A549 (cell line): ENCODE results near the gene VHLL. TPM values are rescaled to one million over a fixed set of nuclear protein-coding genes. Genes with fewer than 3 reads are reported as not detected.

Experiments
- ATAC-seq, 2 experiments: fragments of 200-7000 bp in 1 of 2; fragments of >200 bp in 1 of 2; cut with Nextera tagmentation in 1 of 2; cut with Tn5 transposase in 1 of 2; 3 replicates each; pipeline versions ENCODE4 v1.8.0 to v1.9.1; 2018 to 2020; ENCODE audit warnings: mild to moderate bottlenecking in 1 of 2, moderate library complexity in 1 of 2
- CTCF ChIA-PET: fragments of 300-600 bp; sonication (Branson Sonifier 250); formaldehyde crosslinking; extraction: SDS; loops from one replicate; lab custom pipeline; 2021; ENCODE audit warnings: antibody characterized with exemption, inconsistent platforms; lab: Yijun Ruan, JAX
- POLR2A ChIA-PET: fragments of 350-600 bp; formaldehyde crosslinking; extraction: SDS; loops from one replicate; lab custom pipeline; 2021; ENCODE audit warnings: antibody characterized with exemption, inconsistent platforms; lab: Yijun Ruan, JAX
- DNase-seq, 2 experiments: peaks; one replicate each; pipeline versions ENCODE4 v3.0.0 to v3.0.0-alpha.2; 2011 to 2016; ENCODE audit warnings: low read depth in 1 of 2, low spot score in 1 of 2
- FAIRE-seq: peaks from 2 replicates; lab custom pipeline; 2011; peaks lifted over from hg19 to GRCh38; lab: Jason Lieb, UNC
- H3K27ac ChIP-seq, 2 experiments: fragments of >200 bp; sonication (Bioruptor Twin); formaldehyde crosslinking; 3 replicates each; pipeline ENCODE4 v1.5.1; 2016 to 2017
- H3K4me1 ChIP-seq: fragments of >200 bp; sonication (Bioruptor Twin); formaldehyde crosslinking; 3 replicates; pipeline ENCODE4 v1.6.1; 2016
- H3K4me2 ChIP-seq: fragments of >200 bp; sonication (Bioruptor Twin); formaldehyde crosslinking; 3 replicates; pipeline ENCODE4 v1.6.1; 2016
- H3K4me3 ChIP-seq: fragments of >200 bp; sonication (Bioruptor Twin); formaldehyde crosslinking; 3 replicates; pipeline ENCODE4 v1.5.1; 2016
- H3K9me3 ChIP-seq: fragments of >200 bp; sonication (Bioruptor Twin); formaldehyde crosslinking; 3 replicates; pipeline ENCODE4 v1.6.1; 2016
- CHD2 ChIP-seq: fragments of 150-350 bp; IDR thresholded peaks from 2 replicates; pipeline ENCODE4 v1.6.1; 2014; ENCODE audit warnings: low read length; ENCODE audit not compliant: partially characterized antibody
- FOSL2 ChIP-seq, 2 experiments: fragments of 450-650 bp in 1 of 2; fragments of >200 bp in 1 of 2; sonication (Bioruptor Twin) in 1 of 2; formaldehyde crosslinking; IDR thresholded peaks; 2 replicates each; pipeline versions ENCODE4 v1.5.0 to v1.6.1; 2016 to 2020; ENCODE audit warnings: mild to moderate bottlenecking in 1 of 2, moderate library complexity in 1 of 2
- HOXB13 ChIP-seq: fragments of 250-450 bp; sonication (Bioruptor Pico); IDR thresholded peaks from 2 replicates; pipeline ENCODE4 v1.5.0; 2020; ENCODE audit warnings: low read depth, mild to moderate bottlenecking, moderate library complexity
- HOXB5 ChIP-seq: fragments of 250-450 bp; sonication (Bioruptor Pico); IDR thresholded peaks from 2 replicates; pipeline ENCODE4 v1.5.0; 2020; ENCODE audit warnings: mild to moderate bottlenecking, moderate library complexity
- KDM1A ChIP-seq: fragments of 200-600 bp; sonication (generic); IDR thresholded peaks from 2 replicates; pipeline ENCODE4 v1.6.1; 2016; ENCODE audit warnings: low read depth, mild to moderate bottlenecking
- NPAS2 ChIP-seq: fragments of 250-450 bp; sonication (Bioruptor Pico); IDR thresholded peaks from 2 replicates; pipeline ENCODE4 v1.8.0; 2022; ENCODE audit warnings: mild to moderate bottlenecking, moderate library complexity, borderline replicate concordance
- NR3C1 ChIP-seq: fragments of >200 bp; sonication (Bioruptor Twin); formaldehyde crosslinking; IDR thresholded peaks from 3 replicates; pipeline ENCODE4 v1.6.1; 2017
- RAD21 ChIP-seq, 2 experiments: fragments of >200 bp in 1 of 2; sonication (Bioruptor Twin) in 1 of 2; formaldehyde crosslinking in 1 of 2; IDR thresholded peaks in 1 of 2; conservative IDR thresholded peaks in 1 of 2; 2 replicates in 1 of 2; 3 replicates in 1 of 2; pipeline ENCODE4 v1.6.1; 2012 to 2018; ENCODE audit warnings: inconsistent platforms in 1 of 2
- RFX5 ChIP-seq: fragments of 450-650 bp; IDR thresholded peaks from 2 replicates; pipeline ENCODE4 v1.7.1; 2014; ENCODE audit warnings: antibody characterized with exemption, mild to moderate bottlenecking, moderate library complexity
- RNF2 ChIP-seq: fragments of 200-600 bp; sonication (generic); IDR thresholded peaks from 2 replicates; pipeline ENCODE4 v1.6.1; 2016; ENCODE audit warnings: low read depth, mild to moderate bottlenecking, antibody characterized with exemption, moderate library complexity, borderline replicate concordance
- TFCP2L1 ChIP-seq: fragments of 250-450 bp; sonication (Bioruptor Pico); IDR thresholded peaks from 2 replicates; pipeline ENCODE4 v1.5.0; 2021; ENCODE audit warnings: mild to moderate bottlenecking
- ZC3H11A ChIP-seq: fragments of 450-650 bp; IDR thresholded peaks from 2 replicates; pipeline ENCODE4 v1.6.1; 2014; ENCODE audit warnings: antibody characterized with exemption, mild to moderate bottlenecking
- ZNF302 ChIP-seq: fragments of 250-450 bp; sonication (Bioruptor Pico); IDR thresholded peaks from 2 replicates; pipeline ENCODE4 v1.9.0; 2021; ENCODE audit warnings: inconsistent platforms, mild to moderate bottlenecking, moderate library complexity
- WGBS: methylation state at CpG from one replicate; pipeline ENCODE4 v1.1.6; 2017; ENCODE audit errors: missing lambda C conversion rate; 5-methylcytosine and 5-hydroxymethylcytosine counted together
- polyA plus RNA-seq, 4 experiments: library from polyadenylated mRNA; depleted of rRNA in 3 of 4; stranded (reverse); fragments of >200 nt; fragmentation: RNase III in 1 of 4; extraction: RNeasy Plus Mini Kit Qiagen cat#74134 plus additional on column Dnase treatment in 1 of 4; gene quantifications; 2 replicates in 3 of 4; 3 replicates in 1 of 4; pipeline ENCODE4 v1.2.3, GENCODE V29; 2011 to 2017
- TF ChIP-seq, protein P1 (sequence below): fragments of >200 bp; sonication (Bioruptor Twin); formaldehyde crosslinking; IDR thresholded peaks from 3 replicates; pipeline ENCODE4 v1.6.1; 2016
- TF ChIP-seq, protein P2 (sequence below): IDR thresholded peaks from 2 replicates; pipeline ENCODE4 v1.6.1; 2012
- TF ChIP-seq, protein P3 (sequence below): fragments of >200 bp; sonication (Bioruptor Twin); formaldehyde crosslinking; IDR thresholded peaks from 2 replicates; pipeline ENCODE4 v1.6.1; 2016
- TF ChIP-seq, protein P4 (sequence below): fragments of 150-350 bp; IDR thresholded peaks from 2 replicates; pipeline ENCODE4 v1.6.1; 2014; ENCODE audit warnings: low read depth, mild to moderate bottlenecking, low read length
- TF ChIP-seq, protein P5 (sequence below): fragments of >200 bp; sonication (Bioruptor Twin); formaldehyde crosslinking; IDR thresholded peaks from 3 replicates; pipeline ENCODE4 v1.5.1; 2016

The VHLL gene
- polyA plus RNA-seq, 2 of the 4 experiments (the other 2 are of a cell fraction), result not detected

DNA sequence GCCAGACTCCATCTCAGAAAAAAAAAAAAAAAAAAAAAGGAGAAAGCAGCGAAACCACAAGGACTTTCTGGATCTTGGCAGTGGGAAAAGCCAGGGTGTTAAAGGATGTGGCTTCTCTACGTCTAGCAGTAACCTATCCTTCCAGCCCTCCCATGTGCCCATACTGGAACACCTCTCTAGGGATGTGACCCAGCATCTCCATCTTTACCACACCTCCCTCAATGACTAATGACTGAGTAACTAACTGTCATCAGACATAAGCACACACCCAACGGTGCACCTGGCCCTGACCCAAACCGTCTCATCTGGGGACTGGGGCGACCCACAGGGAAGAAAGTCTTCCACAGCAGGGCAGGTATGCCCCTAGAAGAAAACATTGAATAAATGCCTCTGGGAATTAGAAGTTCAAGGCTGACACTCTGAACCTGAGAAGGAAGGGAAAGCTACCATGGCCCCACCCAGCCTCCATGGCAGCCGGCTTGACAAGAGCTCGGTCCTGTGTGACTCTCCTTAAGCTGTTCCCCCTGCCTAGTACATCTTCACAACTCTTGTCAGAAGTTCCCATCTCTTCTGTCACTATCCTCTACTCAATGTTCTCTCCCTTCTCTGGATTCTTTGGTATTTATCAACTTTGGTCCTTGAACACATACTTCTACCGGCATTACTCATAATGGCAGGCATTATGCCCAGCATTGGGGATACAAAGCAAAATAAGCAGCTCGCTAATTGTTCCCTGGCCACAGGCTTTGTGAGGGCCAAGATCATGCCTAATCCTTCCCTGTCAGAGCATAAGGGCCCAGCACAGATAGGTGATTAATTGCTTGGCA is 36.4 kb downstream of the VHLL start:
- H3K4me3 ChIP-seq, result no peak overlapping the region
- FAIRE-seq (no peak), DNase-seq (peak in 1 of 2 experiments; percentile 68)
- TF ChIP-seq, protein P1, sequence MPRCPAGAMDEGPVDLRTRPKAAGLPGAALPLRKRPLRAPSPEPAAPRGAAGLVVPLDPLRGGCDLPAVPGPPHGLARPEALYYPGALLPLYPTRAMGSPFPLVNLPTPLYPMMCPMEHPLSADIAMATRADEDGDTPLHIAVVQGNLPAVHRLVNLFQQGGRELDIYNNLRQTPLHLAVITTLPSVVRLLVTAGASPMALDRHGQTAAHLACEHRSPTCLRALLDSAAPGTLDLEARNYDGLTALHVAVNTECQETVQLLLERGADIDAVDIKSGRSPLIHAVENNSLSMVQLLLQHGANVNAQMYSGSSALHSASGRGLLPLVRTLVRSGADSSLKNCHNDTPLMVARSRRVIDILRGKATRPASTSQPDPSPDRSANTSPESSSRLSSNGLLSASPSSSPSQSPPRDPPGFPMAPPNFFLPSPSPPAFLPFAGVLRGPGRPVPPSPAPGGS, result no peak
- TF ChIP-seq, protein P2, sequence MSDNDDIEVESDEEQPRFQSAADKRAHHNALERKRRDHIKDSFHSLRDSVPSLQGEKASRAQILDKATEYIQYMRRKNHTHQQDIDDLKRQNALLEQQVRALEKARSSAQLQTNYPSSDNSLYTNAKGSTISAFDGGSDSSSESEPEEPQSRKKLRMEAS, result 0 out of 2 replicates have a peak, but pooled peaks have one; percentile 23
- TF ChIP-seq, all 56 proteins: peak for 1
- no peaks in the 10 kb centered on the region for H3K9me3 ChIP-seq
- peak; percentile 31 to 56; a peak in 4 of 6 replicates for ATAC-seq
- ChIA-PET CTCF (interaction anchor here (0.6 to 4.5 kb wide), 7 partner anchors 9 to 117 kb away, joined by 3 to 25 read pairs (median 5); partner anchors contain the start of gene BGLAP), POLR2A (interaction anchor here (1.6 kb wide), 1 partner anchor 20 kb away, joined by 5 read pairs; the partner anchor contains the start of gene SMG5)
- peaks cover 15% of the 10 kb centered on the region for H3K4me1 ChIP-seq
- WGBS, result 62% methylated on average over 9 of the region's 9 CpGs
- peak overlapping the region; percentile 30; the same call in 2 of the 3 replicates for H3K4me2 ChIP-seq
- H3K27ac ChIP-seq, result no peak overlapping the region

DNA sequence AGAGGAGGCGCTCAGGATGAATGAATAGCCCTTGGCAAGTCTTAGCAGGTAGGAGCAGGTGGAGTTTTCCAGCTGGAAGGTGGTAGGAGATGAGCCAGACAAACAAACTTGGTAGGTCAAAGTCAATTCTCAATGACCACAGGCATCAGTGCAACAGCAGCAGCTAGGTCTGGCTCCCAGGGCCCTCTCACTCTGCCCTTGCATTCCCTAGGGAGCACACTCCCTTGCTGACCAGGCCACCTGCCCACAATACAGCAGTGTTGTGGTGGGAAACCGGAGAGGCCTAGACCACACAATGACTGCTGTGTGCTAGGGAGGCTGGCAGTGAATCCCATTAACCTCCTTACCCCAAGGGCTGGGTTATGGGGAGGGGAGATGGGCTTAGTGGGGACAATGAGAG is 38.2 kb downstream of the VHLL start:
- no peak for ATAC-seq
- H3K4me1 ChIP-seq, result peaks cover 15% of the 10 kb centered on the region
- no peak for TF ChIP-seq KDM1A
- TF ChIP-seq ZNF302 (CRISPR knock-in tag), result no peak
- TF ChIP-seq FOSL2 (IDR thresholded peaks at IDR 0.05), result no peak
- no peak for TF ChIP-seq FOSL2 (CRISPR knock-in tag; IDR thresholded peaks at IDR 0.05)
- no peak for TF ChIP-seq CHD2
- no peak for TF ChIP-seq NPAS2 (CRISPR knock-in tag)
- TF ChIP-seq RNF2, result no peak
- TF ChIP-seq HOXB5 (CRISPR knock-in tag), result no peak
- TF ChIP-seq HOXB13 (CRISPR knock-in tag), result no peak
- TF ChIP-seq NR3C1, result no peak
- TF ChIP-seq, protein P3, sequence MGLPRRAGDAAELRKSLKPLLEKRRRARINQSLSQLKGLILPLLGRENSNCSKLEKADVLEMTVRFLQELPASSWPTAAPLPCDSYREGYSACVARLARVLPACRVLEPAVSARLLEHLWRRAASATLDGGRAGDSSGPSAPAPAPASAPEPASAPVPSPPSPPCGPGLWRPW, result no peak
- TF ChIP-seq TFCP2L1 (CRISPR knock-in tag), result no peak
- TF ChIP-seq, protein P4, sequence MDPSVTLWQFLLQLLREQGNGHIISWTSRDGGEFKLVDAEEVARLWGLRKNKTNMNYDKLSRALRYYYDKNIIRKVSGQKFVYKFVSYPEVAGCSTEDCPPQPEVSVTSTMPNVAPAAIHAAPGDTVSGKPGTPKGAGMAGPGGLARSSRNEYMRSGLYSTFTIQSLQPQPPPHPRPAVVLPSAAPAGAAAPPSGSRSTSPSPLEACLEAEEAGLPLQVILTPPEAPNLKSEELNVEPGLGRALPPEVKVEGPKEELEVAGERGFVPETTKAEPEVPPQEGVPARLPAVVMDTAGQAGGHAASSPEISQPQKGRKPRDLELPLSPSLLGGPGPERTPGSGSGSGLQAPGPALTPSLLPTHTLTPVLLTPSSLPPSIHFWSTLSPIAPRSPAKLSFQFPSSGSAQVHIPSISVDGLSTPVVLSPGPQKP, result no peak
- no peak for TF ChIP-seq ZC3H11A
- TF ChIP-seq, all 56 proteins: peak for 0
- Histone ChIP-seq H3K4me2 (no peak overlapping the region), H3K4me3 (no peak overlapping the region), H3K9me3 (no peaks in the 10 kb centered on the region), H3K27ac (no peak overlapping the region)
- WGBS, result 100% methylated on average over 1 of the region's 2 CpGs
- ChIA-PET CTCF (interaction anchor here (1.1 to 4.5 kb wide), 5 partner anchors 9 to 124 kb away, joined by 3 to 25 read pairs (median 12); partner anchors contain the start of gene PAQR6), POLR2A (interaction anchor here (1.7 kb wide), 1 partner anchor 22 kb away, joined by 5 read pairs; the partner anchor contains the start of gene SMG5)
- FAIRE-seq (no peak), DNase-seq (no peak)

DNA sequence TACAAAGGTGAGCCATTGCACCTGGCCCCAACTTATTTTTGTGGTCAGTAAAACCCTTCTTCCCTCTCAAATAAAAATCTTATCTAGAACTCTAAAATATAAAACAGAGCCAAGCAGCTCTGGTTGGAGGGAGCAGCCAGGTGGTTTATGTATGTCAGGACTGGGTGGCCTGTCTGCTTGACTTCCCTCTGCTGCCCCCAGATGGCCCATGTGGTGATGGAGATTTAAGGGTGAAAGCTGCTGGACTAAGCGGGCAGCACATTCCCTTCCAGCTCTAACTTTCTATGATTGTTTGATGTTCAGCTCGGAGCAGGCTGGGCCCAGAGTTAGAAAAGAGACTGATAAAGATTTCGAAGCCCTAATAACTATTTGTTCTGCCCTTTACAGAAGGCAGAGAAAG is 39.3 kb downstream of the VHLL start:
- DNase-seq (peak in 1 of 2 experiments; percentile 38), ATAC-seq (peak; percentile 68 to 71; a peak in 4 of 6 replicates)
- peaks cover 15% of the 10 kb centered on the region for H3K4me1 ChIP-seq
- no peak overlapping the region for H3K4me2 ChIP-seq
- TF ChIP-seq, protein P5, sequence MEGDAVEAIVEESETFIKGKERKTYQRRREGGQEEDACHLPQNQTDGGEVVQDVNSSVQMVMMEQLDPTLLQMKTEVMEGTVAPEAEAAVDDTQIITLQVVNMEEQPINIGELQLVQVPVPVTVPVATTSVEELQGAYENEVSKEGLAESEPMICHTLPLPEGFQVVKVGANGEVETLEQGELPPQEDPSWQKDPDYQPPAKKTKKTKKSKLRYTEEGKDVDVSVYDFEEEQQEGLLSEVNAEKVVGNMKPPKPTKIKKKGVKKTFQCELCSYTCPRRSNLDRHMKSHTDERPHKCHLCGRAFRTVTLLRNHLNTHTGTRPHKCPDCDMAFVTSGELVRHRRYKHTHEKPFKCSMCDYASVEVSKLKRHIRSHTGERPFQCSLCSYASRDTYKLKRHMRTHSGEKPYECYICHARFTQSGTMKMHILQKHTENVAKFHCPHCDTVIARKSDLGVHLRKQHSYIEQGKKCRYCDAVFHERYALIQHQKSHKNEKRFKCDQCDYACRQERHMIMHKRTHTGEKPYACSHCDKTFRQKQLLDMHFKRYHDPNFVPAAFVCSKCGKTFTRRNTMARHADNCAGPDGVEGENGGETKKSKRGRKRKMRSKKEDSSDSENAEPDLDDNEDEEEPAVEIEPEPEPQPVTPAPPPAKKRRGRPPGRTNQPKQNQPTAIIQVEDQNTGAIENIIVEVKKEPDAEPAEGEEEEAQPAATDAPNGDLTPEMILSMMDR, result 0 out of 3 replicates have a peak, but pooled peaks have one; percentile 9
- TF ChIP-seq RAD21 (conservative IDR thresholded peaks at IDR 0.05 in 1 of 2, IDR thresholded peaks at IDR 0.05 in 1 of 2), result 0 out of 5 replicates have a peak, but pooled peaks of 1 of the 2 experiments have one; percentile 16
- TF ChIP-seq RFX5, result no peak
- TF ChIP-seq, all 56 proteins: peak for 2
- Histone ChIP-seq H3K4me3 (no peak overlapping the region), H3K27ac (no peak overlapping the region), H3K9me3 (no peaks in the 10 kb centered on the region)
- CTCF ChIA-PET, result interaction anchor here (0.6 to 4.5 kb wide), 10 partner anchors 8 to 123 kb away, joined by 3 to 25 read pairs (median 5); partner anchors contain the start of gene PAQR6
- POLR2A ChIA-PET, result interaction anchor here (1.7 kb wide), 1 partner anchor 23 kb away, joined by 5 read pairs; the partner anchor contains the start of gene SMG5
- WGBS, result 90% methylated on average over 3 of the region's 3 CpGs
- FAIRE-seq, result no peak
